ENCODE results near the gene IKZF1.

The IKZF1 gene

DNA sequence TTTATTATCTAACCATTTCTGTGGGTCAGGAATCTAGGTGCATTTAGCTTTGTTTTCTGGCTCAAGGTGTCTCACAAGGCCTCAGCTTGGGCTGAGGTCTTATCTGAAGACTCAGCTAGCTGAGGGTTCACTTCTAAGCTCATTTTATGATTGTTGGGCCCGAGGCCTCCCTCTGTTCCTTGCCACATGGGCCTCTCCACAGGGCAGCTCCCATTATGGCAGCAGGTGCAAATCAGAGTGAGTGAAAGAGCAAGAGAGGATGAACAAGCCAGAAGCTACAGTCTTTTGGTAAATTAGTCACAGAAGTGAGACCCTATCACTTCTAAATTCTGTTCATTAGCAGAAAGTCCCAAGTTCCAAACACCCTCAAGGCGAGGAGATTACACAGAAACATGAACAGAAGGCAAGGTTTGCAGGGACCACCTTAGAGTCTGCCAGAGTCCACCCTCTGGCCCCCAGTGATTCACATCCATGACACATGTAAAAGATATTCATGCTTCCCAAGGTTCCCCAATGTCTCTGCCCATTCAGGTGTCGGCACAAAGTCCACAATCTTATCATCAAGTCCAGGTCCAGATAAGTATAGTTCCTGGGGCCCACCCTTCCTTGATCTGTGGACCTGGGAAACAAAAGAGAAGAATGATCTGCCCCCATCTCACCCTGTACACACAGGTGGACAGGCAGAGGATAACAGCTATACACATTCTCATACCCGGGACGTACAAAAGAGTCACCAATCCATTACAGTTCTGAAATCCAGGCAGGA lies 121.9 kb downstream of the IKZF1 start:
- Histone ChIP-seq H3K27ac (no peak overlapping the region), H3K9me3 (ENCODE audit: low read depth, low read length) (no peaks in the 10 kb centered on the region), H3K9ac (ENCODE audit: insufficient read length) (no peak overlapping the region), H3K36me3 (ENCODE audit: insufficient read depth, low read length) (no peaks in the 10 kb centered on the region), H3K4me3 (no peak overlapping the region)
- TF ChIP-seq POLR2AphosphoS5 (IDR thresholded peaks at IDR 0.05; ENCODE audit: borderline replicate concordance, low read depth, low read length) (no peak), EZH2 (IDR thresholded peaks at IDR 0.05) (no peak), FOXP2 (optimal IDR thresholded peaks at IDR 0.05; ENCODE audit: control extremely low read depth, extremely low read length, insufficient read depth) (no peak)
- no peak for DNase-seq (ENCODE audit: low read depth, low spot score)

DNA sequence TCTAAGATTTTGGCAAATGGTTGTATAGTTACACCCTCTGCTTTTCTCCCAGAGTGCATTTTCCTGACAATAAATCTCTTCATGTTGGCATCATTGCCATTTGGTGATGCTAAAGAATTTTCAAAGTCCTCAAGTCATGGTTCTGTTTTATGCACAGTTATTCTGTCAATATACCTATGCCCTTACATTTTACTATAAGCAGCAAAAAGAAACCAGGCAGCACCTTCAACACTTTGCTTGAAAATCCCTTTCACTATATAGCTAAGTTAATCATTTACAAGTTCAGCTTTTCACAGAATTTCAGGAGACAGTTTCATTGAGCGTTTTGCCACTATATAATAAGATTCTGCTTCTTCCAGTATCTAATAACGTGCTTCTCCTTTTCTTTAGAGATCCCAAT lies 123.0 kb downstream of the IKZF1 start:
- H3K27ac ChIP-seq = no peak overlapping the region
- no peak for TF ChIP-seq POLR2AphosphoS5 (IDR thresholded peaks at IDR 0.05; ENCODE audit: borderline replicate concordance, low read depth, low read length)
- no peak for TF ChIP-seq FOXP2 (optimal IDR thresholded peaks at IDR 0.05; ENCODE audit: control extremely low read depth, extremely low read length, insufficient read depth)
- no peak for TF ChIP-seq EZH2 (IDR thresholded peaks at IDR 0.05)

DNA sequence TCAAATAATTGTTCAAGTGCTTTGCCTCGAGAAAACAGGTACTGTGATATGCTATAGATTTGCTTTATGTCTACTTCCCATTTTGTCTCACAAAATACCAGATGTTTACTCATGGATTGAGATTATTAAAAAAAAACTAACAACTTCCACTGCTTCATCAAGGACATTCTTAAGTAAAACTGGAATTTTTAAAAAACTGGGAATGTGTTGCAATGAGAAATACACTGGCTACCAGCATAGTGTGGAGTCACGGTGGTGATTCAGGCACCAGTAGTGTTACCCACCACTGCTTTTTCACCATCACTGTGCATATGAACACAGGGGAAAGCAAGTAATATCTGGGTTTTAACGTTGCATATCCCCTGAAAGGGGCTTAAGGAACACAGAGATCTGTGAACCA lies 124.4 kb downstream of the IKZF1 start:
- Histone ChIP-seq H3K9me3 (ENCODE audit: low read depth, low read length) (no peaks in the 10 kb centered on the region), H3K27ac (no peak overlapping the region), H3K9ac (ENCODE audit: insufficient read length) (no peak overlapping the region), H3K4me3 (no peak overlapping the region), H3K36me3 (ENCODE audit: insufficient read depth, low read length) (no peaks in the 10 kb centered on the region)
- TF ChIP-seq FOXP2 (optimal IDR thresholded peaks at IDR 0.05; ENCODE audit: control extremely low read depth, extremely low read length, insufficient read depth) (no peak), POLR2AphosphoS5 (IDR thresholded peaks at IDR 0.05; ENCODE audit: borderline replicate concordance, low read depth, low read length) (no peak), EZH2 (IDR thresholded peaks at IDR 0.05) (no peak)
- no peak for DNase-seq (ENCODE audit: low read depth, low spot score)

More for the DNA sequence above, 123.0 kb downstream of the IKZF1 start:
- Histone ChIP-seq H3K9me3 (ENCODE audit: low read depth, low read length) (no peaks in the 10 kb centered on the region), H3K36me3 (ENCODE audit: insufficient read depth, low read length) (no peaks in the 10 kb centered on the region), H3K4me3 (no peak overlapping the region), H3K9ac (ENCODE audit: insufficient read length) (no peak overlapping the region)
- no peak for DNase-seq (ENCODE audit: low read depth, low spot score)

DNA sequence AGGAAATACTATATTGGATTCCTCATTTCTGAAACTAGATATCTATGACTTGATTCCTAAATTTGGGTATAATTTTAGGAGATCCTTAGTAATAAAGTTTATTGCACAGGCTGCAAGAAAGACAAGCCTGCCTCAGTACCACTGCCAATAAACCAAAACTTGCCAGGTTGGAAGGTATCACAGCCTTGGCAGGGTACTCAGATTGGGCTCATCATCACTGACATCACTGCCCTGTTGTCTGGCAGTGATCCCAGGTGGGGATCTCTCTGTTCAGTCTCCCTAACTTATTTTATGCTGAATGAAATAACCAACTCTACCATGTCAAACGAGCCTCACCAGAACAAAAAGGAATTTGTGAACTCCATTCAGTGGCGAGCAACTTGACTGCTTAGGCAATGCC lies 126.8 kb downstream of the IKZF1 start:
- DNase-seq (ENCODE audit: low read depth, low spot score) = no peak
- H3K36me3 ChIP-seq (ENCODE audit: insufficient read depth, low read length) = no peaks in the 10 kb centered on the region
- H3K9me3 ChIP-seq (ENCODE audit: low read depth, low read length) = no peaks in the 10 kb centered on the region
- H3K9ac ChIP-seq (ENCODE audit: insufficient read length) = no peak overlapping the region
- no peak overlapping the region for H3K4me3 ChIP-seq
- H3K27ac ChIP-seq = no peak overlapping the region
- TF ChIP-seq EZH2 (IDR thresholded peaks at IDR 0.05) = no peak
- TF ChIP-seq FOXP2 (optimal IDR thresholded peaks at IDR 0.05; ENCODE audit: control extremely low read depth, extremely low read length, insufficient read depth) = no peak
- no peak for TF ChIP-seq POLR2AphosphoS5 (IDR thresholded peaks at IDR 0.05; ENCODE audit: borderline replicate concordance, low read depth, low read length)

DNA sequence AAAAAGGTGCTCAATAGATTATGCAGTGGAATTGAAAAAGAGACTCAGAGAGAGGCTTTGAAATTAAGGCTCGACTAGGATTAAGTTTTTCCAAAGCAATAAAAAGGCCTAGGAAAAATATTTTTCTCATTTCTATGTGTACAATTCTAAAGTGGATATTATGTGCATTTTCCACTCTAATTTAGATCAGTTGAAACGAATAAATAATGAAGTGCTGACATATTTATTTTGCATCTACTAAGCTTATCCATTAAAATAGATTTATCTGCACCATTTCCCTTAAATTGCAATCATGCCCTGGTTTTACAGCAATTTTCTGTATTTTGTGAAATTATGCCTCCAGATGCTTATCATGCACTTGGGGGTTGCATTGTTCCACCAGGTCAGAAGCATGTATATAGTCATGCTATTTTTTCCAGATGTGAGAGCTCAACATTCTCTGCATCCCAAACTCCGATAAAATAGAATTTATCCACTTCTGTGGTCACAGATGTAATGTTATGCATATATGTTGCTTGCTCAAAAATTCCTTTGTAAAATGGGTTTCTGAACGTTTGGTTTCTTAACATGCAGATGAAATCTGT lies 127.3 kb downstream of the IKZF1 start:
- Histone ChIP-seq H3K4me3 (no peak overlapping the region), H3K9ac (ENCODE audit: insufficient read length) (no peak overlapping the region), H3K36me3 (ENCODE audit: insufficient read depth, low read length) (peaks cover under 1% of the 10 kb centered on the region; the same call in 1 of the 2 replicates), H3K27ac (no peak overlapping the region), H3K9me3 (ENCODE audit: low read depth, low read length) (no peaks in the 10 kb centered on the region)
- DNase-seq (ENCODE audit: low read depth, low spot score) = no peak
- TF ChIP-seq POLR2AphosphoS5 (IDR thresholded peaks at IDR 0.05; ENCODE audit: borderline replicate concordance, low read depth, low read length) = no peak
- TF ChIP-seq FOXP2 (optimal IDR thresholded peaks at IDR 0.05; ENCODE audit: control extremely low read depth, extremely low read length, insufficient read depth) = no peak
- no peak for TF ChIP-seq EZH2 (IDR thresholded peaks at IDR 0.05)

DNA sequence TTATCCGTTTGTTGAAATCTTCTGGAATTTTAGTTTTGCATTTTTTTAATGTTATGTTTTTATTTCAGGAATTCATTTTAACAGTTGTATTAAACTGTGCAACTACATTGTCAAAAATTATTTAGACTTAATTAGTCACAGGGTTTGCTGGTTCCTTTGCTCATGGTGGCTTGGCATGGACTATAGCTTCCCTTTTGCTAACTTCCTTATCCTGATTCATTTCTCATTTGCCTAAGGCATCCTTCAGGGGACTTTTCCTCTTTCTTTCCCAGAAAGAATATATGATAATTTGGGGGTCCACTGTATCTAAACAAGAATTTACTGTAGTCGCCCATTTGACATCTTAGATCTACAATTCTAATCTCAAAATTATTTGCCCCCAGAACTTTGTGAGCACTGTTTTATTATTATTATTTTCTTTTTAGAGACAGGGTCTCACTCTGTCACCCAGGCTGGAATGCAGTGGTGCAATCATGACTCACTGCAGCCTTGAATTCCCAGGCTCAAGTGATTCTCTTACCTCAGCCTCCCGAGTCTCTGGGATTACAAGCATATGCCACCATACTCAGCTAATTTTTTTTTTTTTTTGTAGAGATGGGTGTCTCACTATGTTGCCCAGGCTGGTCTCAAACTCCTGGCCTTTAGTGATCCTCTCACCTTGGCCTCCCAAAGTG lies 131.8 kb downstream of the IKZF1 start:
- Histone ChIP-seq H3K9ac (ENCODE audit: insufficient read length) (no peak overlapping the region), H3K9me3 (ENCODE audit: low read depth, low read length) (no peaks in the 10 kb centered on the region), H3K4me3 (no peak overlapping the region), H3K27ac (no peak overlapping the region), H3K36me3 (ENCODE audit: insufficient read depth, low read length) (peaks cover 38% of the 10 kb centered on the region)
- no peak for DNase-seq (ENCODE audit: low read depth, low spot score)
- no peak for TF ChIP-seq FOXP2 (optimal IDR thresholded peaks at IDR 0.05; ENCODE audit: control extremely low read depth, extremely low read length, insufficient read depth)
- no peak for TF ChIP-seq POLR2AphosphoS5 (IDR thresholded peaks at IDR 0.05; ENCODE audit: borderline replicate concordance, low read depth, low read length)
- TF ChIP-seq EZH2 (IDR thresholded peaks at IDR 0.05) = no peak

DNA sequence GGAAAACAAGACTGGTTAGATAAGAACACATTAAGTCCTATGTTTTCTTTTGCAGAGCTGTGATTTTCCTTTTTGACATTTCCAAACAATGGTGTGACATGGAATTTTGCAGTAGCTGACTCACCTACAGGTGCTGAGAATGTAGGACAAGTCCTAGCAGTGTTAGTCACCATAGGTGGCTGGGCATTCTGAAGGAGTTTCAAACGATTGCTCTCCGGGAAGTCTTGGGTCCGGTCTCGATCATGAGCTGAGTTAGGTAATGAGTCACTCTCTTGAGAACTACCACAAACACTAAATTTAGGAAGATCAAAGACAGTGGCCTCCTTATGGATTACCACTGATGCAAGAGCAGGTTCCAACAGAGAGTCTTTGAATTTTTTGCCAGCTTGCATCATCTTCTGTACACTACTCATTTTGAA lies 142.0 kb downstream of the IKZF1 start:
- no peaks in the 10 kb centered on the region for H3K9me3 ChIP-seq (ENCODE audit: low read depth, low read length)
- no peak overlapping the region for H3K27ac ChIP-seq
- H3K9ac ChIP-seq (ENCODE audit: insufficient read length) = no peak overlapping the region
- peaks cover 52% of the 10 kb centered on the region for H3K36me3 ChIP-seq (ENCODE audit: insufficient read depth, low read length)
- no peak for DNase-seq (ENCODE audit: low read depth, low spot score)
- no peak overlapping the region for H3K4me3 ChIP-seq
- TF ChIP-seq FOXP2 (optimal IDR thresholded peaks at IDR 0.05; ENCODE audit: control extremely low read depth, extremely low read length, insufficient read depth) = no peak
- no peak for TF ChIP-seq POLR2AphosphoS5 (IDR thresholded peaks at IDR 0.05; ENCODE audit: borderline replicate concordance, low read depth, low read length)
- no peak for TF ChIP-seq EZH2 (IDR thresholded peaks at IDR 0.05)

DNA sequence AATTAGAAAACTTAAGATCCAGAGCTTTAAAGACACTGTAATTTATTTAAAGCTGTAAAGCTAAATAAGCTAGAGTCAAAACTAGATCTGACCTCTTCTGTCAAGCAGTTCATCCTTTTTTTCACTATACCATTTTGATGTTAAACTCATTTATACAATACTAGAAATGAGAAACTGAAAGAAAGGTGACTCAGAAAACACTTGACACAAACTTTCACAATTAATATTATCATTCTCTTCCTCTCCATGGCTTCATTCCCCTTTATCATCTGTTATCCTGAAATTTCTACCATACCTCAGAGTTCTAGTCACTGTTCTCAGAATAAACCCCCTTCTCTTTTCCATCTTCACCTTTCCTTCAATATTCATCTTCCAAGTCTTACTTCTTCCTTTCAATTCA lies 144.3 kb downstream of the IKZF1 start:
- peak overlapping the region; percentile 94 for H3K9ac ChIP-seq (ENCODE audit: insufficient read length)
- peak overlapping the region; percentile 97 for H3K4me3 ChIP-seq
- TF ChIP-seq POLR2AphosphoS5 (IDR thresholded peaks at IDR 0.05; ENCODE audit: borderline replicate concordance, low read depth, low read length) = no peak
- no peak for TF ChIP-seq EZH2 (IDR thresholded peaks at IDR 0.05)
- no peak for TF ChIP-seq FOXP2 (optimal IDR thresholded peaks at IDR 0.05; ENCODE audit: control extremely low read depth, extremely low read length, insufficient read depth)
- no peak for DNase-seq (ENCODE audit: low read depth, low spot score)
- no peak overlapping the region for H3K27ac ChIP-seq
- no peaks in the 10 kb centered on the region for H3K9me3 ChIP-seq (ENCODE audit: low read depth, low read length)
- peaks cover 42% of the 10 kb centered on the region for H3K36me3 ChIP-seq (ENCODE audit: insufficient read depth, low read length)
